ENCODE data around the gene SLC6A20.
"Not testable (repeated sequence)": the region's sequence is repeated elsewhere in the genome, so short reads cannot be mapped to it uniquely, and the experiment has no call there.

Gene SLC6A20

GRCh38 chr3:45777746-45778386 is 18.5 kb downstream of the SLC6A20 start:
- no peak for DNase-seq

- no peak for DNase-seq
Measured at GRCh38 chr3:45777111-45777745, 19.1 kb downstream of the SLC6A20 start.

DNA sequence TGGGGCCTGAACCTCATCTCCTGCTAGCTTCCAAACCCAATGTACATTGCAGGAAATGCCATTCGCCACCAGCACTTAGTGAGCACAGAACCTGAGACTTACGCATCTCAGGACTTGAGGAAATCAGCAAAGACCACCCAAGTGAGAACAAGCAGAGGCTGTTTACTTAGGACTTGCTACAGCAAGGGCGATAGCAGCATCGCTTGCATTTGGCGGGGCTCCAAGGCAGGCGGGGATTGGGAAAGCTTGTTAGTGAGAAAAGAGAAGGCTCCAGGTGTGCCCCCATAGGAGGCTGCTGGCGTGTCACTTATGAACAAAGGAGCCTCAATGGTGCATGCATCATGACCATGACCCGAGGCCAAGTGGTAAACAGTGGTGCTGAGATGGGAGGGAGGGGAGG is 19.7 kb downstream of the SLC6A20 start:
- no peak for DNase-seq

DNA sequence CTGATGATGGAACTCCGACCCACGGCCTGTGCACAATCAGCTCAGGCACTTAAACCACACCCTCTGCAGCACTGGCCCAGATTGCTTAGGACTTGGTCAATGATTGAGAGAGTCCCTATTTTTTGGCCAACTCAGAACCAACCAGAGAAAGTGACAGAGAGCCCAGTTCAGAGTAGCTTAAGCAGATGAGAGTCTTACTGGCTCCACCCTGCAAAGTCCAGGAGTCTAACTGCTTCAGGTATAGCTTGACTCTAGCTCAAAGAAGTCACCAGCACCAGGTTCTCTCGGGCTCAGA is 20.1 kb downstream of the SLC6A20 start:
- DNase-seq, result no peak

- no peak for DNase-seq
Measured at GRCh38 chr3:45775571-45776300, 20.6 kb downstream of the SLC6A20 start.

DNA sequence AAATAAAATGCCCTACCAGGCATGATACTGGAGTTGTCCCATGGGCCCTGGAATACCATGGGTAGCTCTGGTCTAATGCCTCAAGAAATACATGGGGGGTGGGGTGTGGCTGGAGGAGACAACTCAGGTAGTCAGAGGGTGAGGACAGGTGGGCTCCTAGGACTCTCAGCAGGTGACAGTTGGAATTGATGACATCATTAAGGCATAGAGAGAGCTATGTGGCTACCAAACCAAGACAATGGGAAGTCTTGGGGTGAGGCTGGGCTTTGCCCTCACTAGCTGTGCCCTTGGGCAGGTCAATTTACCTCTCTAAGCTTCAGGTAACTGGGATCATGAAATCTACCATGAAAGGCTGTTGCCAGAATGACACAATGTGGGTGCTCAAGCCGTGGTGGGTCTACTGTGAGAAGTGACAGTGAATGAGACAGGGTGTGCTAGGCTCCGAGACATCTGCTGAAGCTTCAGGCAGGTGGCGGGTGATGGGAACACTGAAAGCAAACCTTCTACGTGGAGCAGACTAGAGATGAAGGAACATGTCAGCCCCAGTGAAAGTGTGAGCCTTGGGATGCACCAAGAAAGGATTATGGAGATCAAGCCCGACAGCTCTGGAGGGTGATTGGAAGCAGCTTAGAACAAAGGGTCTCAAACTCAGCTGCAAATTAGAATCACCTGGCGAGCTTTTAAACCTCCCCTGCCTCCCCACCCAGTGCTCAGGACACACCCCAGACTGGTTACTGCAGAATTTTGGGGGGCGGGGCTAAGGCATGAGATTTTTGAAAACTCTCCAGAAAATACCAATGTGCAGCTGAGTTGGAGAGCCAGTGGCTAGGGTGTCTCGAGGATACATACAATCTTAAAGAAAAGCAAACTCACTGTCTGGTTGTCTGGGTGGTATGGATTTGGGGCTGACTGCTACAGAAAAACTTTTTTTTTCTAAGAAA is 21.5 kb downstream of the SLC6A20 start:
- DNase-seq, result no peak

DNA sequence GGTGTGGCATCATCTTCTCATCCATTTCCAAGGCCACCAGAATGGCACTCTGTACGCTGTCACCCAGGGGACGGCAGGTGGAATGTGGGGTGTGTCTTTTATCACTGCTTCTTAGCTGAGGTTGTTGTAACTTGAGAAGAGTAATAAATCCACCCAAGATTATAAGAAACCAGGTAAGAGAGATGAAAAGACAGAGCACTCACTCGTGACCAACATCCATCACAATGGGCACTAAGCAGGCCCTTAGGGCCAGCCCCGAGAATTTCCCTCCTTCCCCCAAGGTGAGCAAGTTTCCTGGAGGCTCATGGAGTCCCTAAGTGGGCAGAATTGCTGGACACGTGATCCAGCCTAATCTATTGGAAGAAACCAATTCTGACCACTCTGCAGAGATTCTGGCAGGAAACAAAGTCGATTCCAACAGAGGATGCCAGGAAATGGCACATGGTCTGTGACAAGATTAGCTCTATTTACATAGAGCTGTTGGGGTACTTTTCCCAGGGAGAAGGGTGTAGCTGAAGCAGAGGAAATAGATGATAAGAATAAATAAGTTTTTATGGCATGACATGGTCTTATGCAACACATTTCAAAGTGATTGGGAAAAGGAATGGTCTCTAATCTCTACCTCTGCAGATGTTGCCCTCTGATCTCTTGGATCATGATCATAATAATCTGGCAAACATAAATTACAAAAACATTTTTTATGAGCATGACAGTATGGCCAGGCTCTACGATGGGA is 22.5 kb downstream of the SLC6A20 start:
- no peak for DNase-seq

DNA sequence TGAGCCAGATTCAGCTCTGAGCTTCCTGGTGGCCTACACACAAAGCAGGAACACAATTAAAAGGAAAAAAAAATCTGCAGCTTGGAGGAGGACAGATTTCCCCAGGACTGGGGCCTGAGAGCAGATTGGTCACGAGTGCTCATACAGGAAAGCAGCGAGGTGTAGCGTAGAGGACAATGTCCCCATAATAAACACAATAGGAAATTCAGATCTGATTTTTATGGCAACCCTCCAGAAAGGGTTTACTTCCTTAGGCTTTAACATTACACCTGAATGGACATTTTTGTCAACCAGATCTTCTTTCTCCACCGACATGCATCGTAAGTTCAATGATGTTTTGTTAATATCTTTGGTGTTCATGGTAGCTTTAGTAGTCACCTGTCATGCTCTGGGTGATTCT is 23.3 kb downstream of the SLC6A20 start:
- DNase-seq, result no peak

- no peak for DNase-seq
Measured at GRCh38 chr3:45772341-45773035, 23.8 kb downstream of the SLC6A20 start.

DNA sequence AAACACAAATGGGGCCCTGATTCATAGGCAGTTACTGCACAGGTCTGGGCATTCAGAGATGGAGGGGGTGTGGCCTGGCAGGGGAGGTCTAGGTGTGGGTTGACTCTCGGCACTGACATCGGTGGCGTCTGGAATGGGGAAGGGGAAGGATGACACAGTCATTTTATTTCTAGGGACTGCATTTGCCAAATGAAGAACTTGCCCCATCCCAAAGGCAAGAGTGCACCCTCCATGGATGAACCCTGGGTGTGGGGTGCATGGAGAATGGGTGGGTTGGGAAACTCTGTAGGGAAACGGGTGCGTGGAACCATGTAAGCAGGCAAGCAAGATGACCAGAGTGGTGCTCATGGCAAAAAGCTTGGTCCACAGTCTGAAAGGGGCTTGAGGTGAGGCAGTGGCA is 24.5 kb downstream of the SLC6A20 start:
- DNase-seq, result no peak

- no peak for DNase-seq
Measured at GRCh38 chr3:45771166-45771775, 25.1 kb downstream of the SLC6A20 start.

DNA sequence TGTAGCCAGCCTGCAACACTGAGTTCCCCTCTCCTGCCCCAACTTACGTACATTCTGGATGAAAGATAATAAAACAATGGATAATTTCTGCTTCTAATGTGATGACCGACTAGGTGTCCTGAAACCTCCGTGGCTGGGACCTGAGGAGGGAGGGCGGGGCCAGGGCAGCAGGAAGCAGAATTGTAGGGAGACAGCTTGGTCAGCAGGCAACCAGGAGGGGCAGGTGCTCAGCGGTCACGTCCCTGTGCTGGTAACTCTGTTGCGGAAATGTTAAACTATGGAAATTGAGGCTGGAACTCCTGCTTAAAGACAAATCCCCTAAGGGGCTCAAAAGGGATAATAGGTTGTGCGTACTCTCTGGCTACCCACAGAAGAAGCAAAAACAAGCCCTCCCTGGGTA is 30.4 kb downstream of the SLC6A20 start:
- DNase-seq, result no peak

- DNase-seq, result no peak
Measured at GRCh38 chr3:45765266-45765851, 31.0 kb downstream of the SLC6A20 start.

GRCh38 chr3:45763303-45763675 is 33.0 kb downstream of the SLC6A20 start:
- DNase-seq, result no peak

DNA sequence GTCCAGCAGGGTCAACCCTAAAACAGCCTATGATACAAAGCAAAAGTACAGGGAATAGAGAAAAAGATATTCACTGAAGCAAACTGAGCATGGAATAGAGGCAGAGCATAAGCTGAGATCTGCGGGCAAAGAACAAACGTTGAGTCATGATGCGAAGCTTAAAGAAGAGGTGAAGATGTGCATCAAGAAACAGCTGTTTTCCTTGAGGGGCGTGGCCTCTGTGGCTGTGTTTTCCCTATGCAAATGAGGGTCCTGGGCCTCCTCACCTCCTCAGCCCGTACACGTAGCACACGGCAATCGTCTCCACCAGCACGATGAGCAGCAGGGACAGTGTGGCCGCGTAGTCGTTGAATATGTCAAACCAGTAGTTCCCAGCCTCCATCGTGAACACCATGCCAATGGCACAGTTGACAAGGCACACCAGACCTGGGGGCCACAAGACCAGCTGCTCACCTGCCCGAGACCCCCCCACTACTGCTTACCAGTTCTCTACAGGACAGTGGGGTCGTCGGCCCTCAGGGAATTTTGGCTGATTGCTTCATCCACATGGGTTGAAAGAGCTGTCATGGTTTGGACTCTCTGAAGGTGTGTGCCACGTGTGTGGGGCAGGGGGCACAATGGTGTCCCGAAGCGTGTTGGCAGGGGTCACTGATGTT is 33.6 kb downstream of the SLC6A20 start:
- no peak for DNase-seq

- no peak for DNase-seq
Measured at GRCh38 chr3:45761831-45762230, 34.5 kb downstream of the SLC6A20 start.

DNA sequence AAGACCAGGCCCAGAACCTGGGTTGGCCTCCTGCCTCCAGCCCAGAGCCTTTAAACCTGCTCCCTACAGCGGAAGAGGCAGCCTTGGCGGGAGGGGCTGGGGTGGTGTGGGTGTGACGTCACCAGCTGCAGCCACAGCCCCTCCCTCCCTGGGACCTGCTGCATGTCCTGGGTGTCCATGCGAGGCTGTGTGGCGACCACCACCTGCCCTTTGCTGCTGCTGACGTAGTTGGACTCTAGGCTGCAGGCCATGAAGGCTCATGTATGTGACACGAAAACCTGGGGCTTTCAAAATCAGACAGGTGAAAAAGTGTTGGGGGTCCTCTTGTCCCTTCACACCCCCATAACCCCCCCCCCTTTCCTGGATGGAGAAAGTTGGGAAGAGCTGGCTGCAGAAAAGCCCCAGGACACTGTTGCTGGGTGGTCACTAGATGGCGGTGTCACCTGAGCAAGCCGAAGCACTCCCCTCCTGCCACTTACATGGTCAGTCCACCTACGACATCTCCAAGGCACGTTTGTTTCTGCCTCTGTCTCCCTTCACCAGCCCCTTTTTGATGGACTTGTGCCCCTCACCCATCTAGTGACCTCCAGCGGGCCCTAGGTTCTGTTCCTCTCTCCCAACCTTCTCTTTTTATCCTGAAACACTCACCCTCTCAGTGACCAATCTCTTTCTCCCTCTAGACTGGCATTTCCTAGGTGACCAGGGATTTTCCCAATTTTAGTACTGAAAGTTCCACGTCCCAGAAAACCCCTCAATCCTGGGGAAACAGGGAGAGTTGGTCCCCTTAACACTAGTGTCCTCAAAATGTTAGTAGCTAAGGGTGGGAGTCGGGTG is 35.2 kb downstream of the SLC6A20 start:
- DNase-seq, result no peak

GRCh38 chr3:45759851-45760250 is 36.5 kb downstream of the SLC6A20 start:
- no peak for DNase-seq

DNA sequence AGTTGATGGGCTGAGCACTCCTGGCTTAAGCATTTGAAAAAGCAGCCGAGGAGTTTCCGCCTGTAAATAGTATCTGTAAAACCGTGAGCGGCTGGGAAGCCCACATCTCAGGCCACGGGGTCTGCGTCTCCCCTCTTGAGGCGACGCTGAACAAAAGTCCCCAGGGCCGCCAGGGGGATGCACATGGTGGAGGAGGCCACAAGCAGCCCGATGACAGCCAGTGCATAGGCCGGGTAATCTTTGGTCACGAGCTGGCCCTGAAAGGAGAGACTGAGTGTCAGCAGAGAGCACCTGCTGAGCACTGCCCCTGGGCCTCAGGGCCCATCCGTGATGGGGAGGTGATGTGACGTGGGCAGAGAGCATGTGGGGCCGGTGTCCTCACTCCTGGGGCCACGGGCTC is 37.5 kb downstream of the SLC6A20 start:
- DNase-seq, result no peak

GRCh38 chr3:45757141-45757540 is 39.2 kb downstream of the SLC6A20 start:
- not testable (repeated sequence) for DNase-seq
